ENCODE results near the gene IL17C.
A peak's percentile ranks its signal among the peaks of the same experiment; 100 is the strongest.

IL17C gene

GRCh38 chr16:88672776-88673175 is 34.4 kb downstream of the IL17C start:
- no peaks in the 10 kb centered on the region for H3K9me3 ChIP-seq (ENCODE audit: insufficient read depth, low read length)
- TF ChIP-seq EZH2phosphoT487 (IDR thresholded peaks at IDR 0.05; ENCODE audit: low read depth) (no peak), CTCF (IDR thresholded peaks at IDR 0.05; ENCODE audit: low read depth, low read length) (peak; percentile 20; the same call in 1 of the 2 replicates)
- H3K27me3 ChIP-seq (ENCODE audit: low read depth, low read length), result no peaks in the 10 kb centered on the region
- no peaks in the 10 kb centered on the region for H3K79me2 ChIP-seq (ENCODE audit: low read length)
- H3K4me3 ChIP-seq (ENCODE audit: low read length), result no peak overlapping the region
- H3K9ac ChIP-seq (ENCODE audit: low read length), result no peak overlapping the region
- H4K20me1 ChIP-seq (ENCODE audit: insufficient read depth, low read length), result no peaks in the 10 kb centered on the region
- no peak overlapping the region for H3K4me2 ChIP-seq (ENCODE audit: low read length)
- peaks cover 3% of the 10 kb centered on the region for H3K36me3 ChIP-seq (replicated peaks; ENCODE audit: low read depth, low read length)
- no peak overlapping the region for H2AFZ ChIP-seq (ENCODE audit: low read depth, low read length)
- H3K4me1 ChIP-seq (ENCODE audit: low read length), result no peaks in the 10 kb centered on the region
- no peak overlapping the region for H3K27ac ChIP-seq (ENCODE audit: low read length)

GRCh38 chr16:88673716-88674379 is 35.5 kb downstream of the IL17C start:
- Histone ChIP-seq H4K20me1 (ENCODE audit: insufficient read depth, low read length) (no peaks in the 10 kb centered on the region), H3K27ac (ENCODE audit: low read length) (no peak overlapping the region), H3K4me1 (ENCODE audit: low read length) (no peaks in the 10 kb centered on the region), H3K9me3 (ENCODE audit: insufficient read depth, low read length) (no peaks in the 10 kb centered on the region), H3K36me3 (replicated peaks; ENCODE audit: low read depth, low read length) (peaks cover under 1% of the 10 kb centered on the region), H3K79me2 (ENCODE audit: low read length) (no peaks in the 10 kb centered on the region), H3K27me3 (ENCODE audit: low read depth, low read length) (no peaks in the 10 kb centered on the region), H2AFZ (ENCODE audit: low read depth, low read length) (no peak overlapping the region), H3K9ac (ENCODE audit: low read length) (no peak overlapping the region), H3K4me3 (ENCODE audit: low read length) (no peak overlapping the region), H3K4me2 (ENCODE audit: low read length) (no peak overlapping the region)
- TF ChIP-seq CTCF (IDR thresholded peaks at IDR 0.05; ENCODE audit: low read depth, low read length) (no peak), EZH2phosphoT487 (IDR thresholded peaks at IDR 0.05; ENCODE audit: low read depth) (no peak)

GRCh38 chr16:88676502-88677242 is 38.3 kb downstream of the IL17C start:
- TF ChIP-seq CTCF (IDR thresholded peaks at IDR 0.05; ENCODE audit: low read depth, low read length) (no peak), EZH2phosphoT487 (IDR thresholded peaks at IDR 0.05; ENCODE audit: low read depth) (no peak)
- H4K20me1 ChIP-seq (ENCODE audit: insufficient read depth, low read length), result no peaks in the 10 kb centered on the region
- H3K9ac ChIP-seq (ENCODE audit: low read length), result no peak overlapping the region
- H3K4me3 ChIP-seq (ENCODE audit: low read length), result no peak overlapping the region
- H3K27me3 ChIP-seq (ENCODE audit: low read depth, low read length), result no peaks in the 10 kb centered on the region
- H3K4me2 ChIP-seq (ENCODE audit: low read length), result no peak overlapping the region
- no peaks in the 10 kb centered on the region for H3K9me3 ChIP-seq (ENCODE audit: insufficient read depth, low read length)
- H3K79me2 ChIP-seq (ENCODE audit: low read length), result no peaks in the 10 kb centered on the region
- no peak overlapping the region for H3K27ac ChIP-seq (ENCODE audit: low read length)
- H2AFZ ChIP-seq (ENCODE audit: low read depth, low read length), result no peak overlapping the region
- H3K36me3 ChIP-seq (replicated peaks; ENCODE audit: low read depth, low read length), result no peaks in the 10 kb centered on the region
- H3K4me1 ChIP-seq (ENCODE audit: low read length), result peaks cover 11% of the 10 kb centered on the region

- no peaks in the 10 kb centered on the region for H3K9me3 ChIP-seq (ENCODE audit: insufficient read depth, low read length)
- H3K4me1 ChIP-seq (ENCODE audit: low read length), result peaks cover 20% of the 10 kb centered on the region
- H3K4me3 ChIP-seq (ENCODE audit: low read length), result no peak overlapping the region
- no peaks in the 10 kb centered on the region for H3K27me3 ChIP-seq (ENCODE audit: low read depth, low read length)
- H3K9ac ChIP-seq (ENCODE audit: low read length), result no peak overlapping the region
- H3K27ac ChIP-seq (ENCODE audit: low read length), result no peak overlapping the region
- no peaks in the 10 kb centered on the region for H3K79me2 ChIP-seq (ENCODE audit: low read length)
- TF ChIP-seq CTCF (IDR thresholded peaks at IDR 0.05; ENCODE audit: low read depth, low read length) (no peak), EZH2phosphoT487 (IDR thresholded peaks at IDR 0.05; ENCODE audit: low read depth) (no peak)
- H2AFZ ChIP-seq (ENCODE audit: low read depth, low read length), result no peak overlapping the region
- H4K20me1 ChIP-seq (ENCODE audit: insufficient read depth, low read length), result no peaks in the 10 kb centered on the region
- H3K36me3 ChIP-seq (replicated peaks; ENCODE audit: low read depth, low read length), result no peaks in the 10 kb centered on the region
- no peak overlapping the region for H3K4me2 ChIP-seq (ENCODE audit: low read length)
Observed at GRCh38 chr16:88677721-88678120, 39.3 kb downstream of the IL17C start.
